IPS-NIHi11 (cell line): ENCODE results near the gene KLRD1.
"Not testable (repeated sequence)": the region's sequence is repeated elsewhere in the genome, so short reads cannot be mapped to it uniquely, and the experiment has no call there.

Experiments used
- DNase-seq: peaks from one replicate; pipeline ENCODE4 v3.0.0; 2012; ENCODE audit warnings: mixed read lengths, low spot score

KLRD1 gene

GRCh38 chr12:10307630-10308029 is at the start of gene KLRD1:
KLRD1 (plus strand) TSS chr12:10307870; CDS start chr12:10308078, 208 bp downstream.
- DNase-seq: no peak

- no peak for DNase-seq
These were observed 46.7 kb upstream of the KLRD1 start for GRCh38 chr12:10260927-10261326.

GRCh38 chr12:10268037-10268436 is 39.6 kb upstream of the KLRD1 start:
- DNase-seq: no peak

GRCh38 chr12:10272467-10272866 is 35.2 kb upstream of the KLRD1 start:
- DNase-seq: no peak

GRCh38 chr12:10276774-10277173 is 30.9 kb upstream of the KLRD1 start:
- DNase-seq: no peak

GRCh38 chr12:10278104-10278503 is 29.6 kb upstream of the KLRD1 start:
- DNase-seq: no peak

GRCh38 chr12:10279937-10280336 is 27.7 kb upstream of the KLRD1 start:
- DNase-seq: no peak

GRCh38 chr12:10283027-10283426 is 24.6 kb upstream of the KLRD1 start:
- no peak for DNase-seq

- no peak for DNase-seq
These were observed 21.8 kb upstream of the KLRD1 start for GRCh38 chr12:10285919-10286318.

GRCh38 chr12:10289005-10289754 is 18.5 kb upstream of the KLRD1 start:
- no peak for DNase-seq

- no peak for DNase-seq
These were observed 16.6 kb upstream of the KLRD1 start for GRCh38 chr12:10291030-10291429.

- DNase-seq: no peak
These were observed 14.5 kb upstream of the KLRD1 start for GRCh38 chr12:10293151-10293550.

- no peak for DNase-seq
These were observed 14.0 kb upstream of the KLRD1 start for GRCh38 chr12:10293570-10294227.

GRCh38 chr12:10301103-10301502 is 6.6 kb upstream of the KLRD1 start:
- DNase-seq: no peak

- no peak for DNase-seq
These were observed 3.5 kb upstream of the KLRD1 start for GRCh38 chr12:10304161-10304574.

GRCh38 chr12:10305411-10305810 is 2.3 kb upstream of the KLRD1 start:
- DNase-seq: no peak

- no peak for DNase-seq
These were observed 3.5 kb downstream of the KLRD1 start for GRCh38 chr12:10310926-10311720.

GRCh38 chr12:10319388-10319787 is 11.7 kb downstream of the KLRD1 start:
- no peak for DNase-seq

GRCh38 chr12:10320643-10321042 is 13.0 kb downstream of the KLRD1 start:
- no peak for DNase-seq

- DNase-seq: not testable (repeated sequence)
These were observed 21.0 kb downstream of the KLRD1 start for GRCh38 chr12:10328691-10329090.

- peak; percentile 58 for DNase-seq
These were observed 24.1 kb downstream of the KLRD1 start for GRCh38 chr12:10331642-10332239.

GRCh38 chr12:10336196-10336595 is 28.5 kb downstream of the KLRD1 start:
- not testable (repeated sequence) for DNase-seq
